HAP-1 (cell line): ENCODE data around the gene POU5F1.
"Not testable (repeated sequence)": the region's sequence is repeated elsewhere in the genome, so short reads cannot be mapped to it uniquely, and the experiment has no call there.

Source experiments
- DNase-seq, 2 experiments: peaks; one replicate each; pipeline ENCODE4 v3.0.0-alpha.2; 2016 to 2020; ENCODE audit warnings: low spot score in 2 of 2
- H3K27me3 ChIP-seq: fragments of 250-450 bp; sonication (Bioruptor Pico); 2 replicates; pipeline ENCODE4 v1.5.1; 2020; ENCODE audit warnings: low read depth, mild to moderate bottlenecking, moderate library complexity
- H3K36me3 ChIP-seq: fragments of 250-450 bp; sonication (Bioruptor Pico); replicated peaks from 2 replicates; pipeline ENCODE4 v1.5.1; 2020; ENCODE audit warnings: mild to moderate bottlenecking
- H3K4me1 ChIP-seq: fragments of 250-450 bp; sonication (Bioruptor Pico); 2 replicates; pipeline ENCODE4 v1.5.1; 2020; ENCODE audit warnings: mild to moderate bottlenecking
- H3K4me3 ChIP-seq: fragments of 250-450 bp; sonication (Bioruptor Pico); 2 replicates; pipeline ENCODE4 v1.5.1; 2020; ENCODE audit warnings: mild to moderate bottlenecking, moderate library complexity
- H3K9me3 ChIP-seq: fragments of 250-450 bp; sonication (Bioruptor Pico); 2 replicates; pipeline ENCODE4 v1.5.1; 2020; ENCODE audit warnings: mild to moderate bottlenecking, moderate library complexity
- in situ Hi-C: fragments of 300-500 bp; cut with MboI; formaldehyde crosslinking; loops from 3 replicates; pipeline ENCODE4 v1.14.3; 2020; ENCODE audit warnings: low sequenced_read_pairs, inconsistent platforms, mixed read lengths

Gene POU5F1

GRCh38 chr6:31170600-31170881, at the start of gene POU5F1:
TSS of gene POU5F1 (minus strand) at chr6:31170682. CDS start at chr6:31170620, 62 bp downstream.
- peak within 1 kb of the TSS; percentile 52 for H3K4me3 ChIP-seq
- peaks cover 4% of the 10 kb centered on the region for H3K36me3 ChIP-seq
- DNase-seq: no peak
- H3K27me3 ChIP-seq: no peaks in the 10 kb centered on the region
- peaks cover 3% of the 10 kb centered on the region; the same call in 1 of the 2 replicates for H3K9me3 ChIP-seq
- in situ Hi-C loops: no loop called here
- peaks cover 14% of the 10 kb centered on the region for H3K4me1 ChIP-seq

GRCh38 chr6:31216208-31216898, 45.9 kb upstream of the POU5F1 start:
- H3K4me3 ChIP-seq: no peak overlapping the region
- no peaks in the 10 kb centered on the region for H3K27me3 ChIP-seq
- no peaks in the 10 kb centered on the region for H3K36me3 ChIP-seq
- DNase-seq: no peak
- H3K4me1 ChIP-seq: no peaks in the 10 kb centered on the region
- in situ Hi-C loops: no loop called here
- H3K9me3 ChIP-seq: 0 out of 2 replicates have a peak, but pooled peaks cover 2% of the 10 kb centered on the region

DNA sequence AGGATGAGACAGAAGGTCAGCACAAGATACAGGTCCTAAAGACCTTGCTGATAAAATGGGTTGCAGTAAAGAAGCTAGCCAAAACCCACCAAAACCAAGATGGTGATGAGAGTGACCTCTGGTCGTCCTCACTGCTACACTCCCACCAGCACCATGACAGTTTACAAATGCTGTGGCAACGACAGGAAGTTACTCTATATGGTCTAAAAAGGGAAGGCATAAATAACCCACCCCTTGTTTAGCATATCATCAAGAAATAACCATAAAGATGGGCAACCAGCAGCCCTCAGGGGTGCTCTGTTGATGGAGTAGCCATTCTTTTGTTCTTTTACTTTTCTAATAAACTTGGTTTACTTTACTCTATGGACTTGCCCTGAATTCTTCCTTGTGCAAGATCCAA, 44.7 kb upstream of the POU5F1 start:
- DNase-seq, H3K4me3 ChIP-seq, H3K9me3 ChIP-seq, in situ Hi-C loops, H3K36me3 ChIP-seq, H3K27me3 ChIP-seq, H3K4me1 ChIP-seq: not testable (repeated sequence)

DNA sequence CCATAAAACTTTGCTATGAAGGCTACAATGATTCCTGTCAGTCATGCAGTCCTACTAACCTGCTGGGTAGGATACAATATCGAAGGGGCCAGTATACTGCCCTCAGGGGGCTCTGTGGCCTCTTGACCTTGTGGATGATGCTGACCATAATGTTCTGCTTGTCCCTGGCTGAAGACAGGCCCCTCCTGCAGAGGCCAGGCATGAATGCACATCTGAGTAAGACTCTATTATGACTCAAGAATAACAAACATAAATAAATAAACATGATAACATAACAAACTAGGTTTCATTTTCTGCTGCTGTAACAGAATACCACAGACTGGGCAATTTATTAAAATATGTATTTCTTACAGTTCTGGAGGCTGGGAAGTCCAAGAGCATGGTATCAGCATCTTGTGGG, 44.0 kb upstream of the POU5F1 start:
- Histone ChIP-seq H3K27me3 (no peaks in the 10 kb centered on the region), H3K4me3 (no peak overlapping the region), H3K4me1 (no peaks in the 10 kb centered on the region), H3K9me3 (0 out of 2 replicates have a peak, but pooled peaks cover 2% of the 10 kb centered on the region), H3K36me3 (no peaks in the 10 kb centered on the region)
- no peak for DNase-seq
- in situ Hi-C loops: no loop called here

DNA sequence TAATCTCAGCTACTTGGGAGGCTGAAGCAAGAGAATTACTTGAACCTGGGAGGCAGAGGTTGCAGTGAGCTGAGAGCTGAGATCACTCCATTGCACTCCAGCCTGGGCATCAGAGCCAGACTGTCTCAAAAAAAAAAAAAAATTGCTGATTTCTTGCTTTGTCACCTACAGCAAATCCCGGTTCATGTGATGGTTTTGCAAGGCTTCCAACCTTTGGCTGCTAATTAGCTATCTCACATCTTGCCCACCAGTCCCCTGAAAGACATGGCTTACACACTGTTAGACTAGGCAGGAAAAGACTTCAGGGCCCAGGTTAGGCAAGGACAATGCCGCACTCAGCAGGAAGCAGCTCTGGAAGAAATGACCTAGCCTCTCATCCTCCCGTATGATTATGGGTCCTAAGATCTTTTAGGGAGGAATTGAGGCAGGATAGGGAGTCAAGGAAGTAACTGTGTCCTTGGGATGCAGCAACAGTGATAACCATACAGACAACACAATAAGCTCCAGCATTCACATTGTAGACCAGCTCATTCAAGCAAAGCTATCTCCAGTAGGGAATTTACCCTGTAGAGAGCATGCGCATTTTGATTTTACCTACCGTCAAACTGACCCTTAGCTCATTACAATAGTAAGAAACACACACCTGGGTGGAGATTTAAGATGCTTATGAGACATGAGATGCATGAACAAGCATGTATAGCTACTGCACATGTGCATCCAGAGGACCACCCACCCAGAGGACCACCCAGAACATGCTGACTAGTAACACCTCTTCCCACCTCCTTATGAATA, 40.5 kb upstream of the POU5F1 start:
- no peak for DNase-seq
- Histone ChIP-seq H3K27me3 (no peaks in the 10 kb centered on the region), H3K4me1 (no peaks in the 10 kb centered on the region), H3K4me3 (no peak overlapping the region), H3K36me3 (no peaks in the 10 kb centered on the region), H3K9me3 (0 out of 2 replicates have a peak, but pooled peaks cover 2% of the 10 kb centered on the region)
- in situ Hi-C loops: no loop called here

DNA sequence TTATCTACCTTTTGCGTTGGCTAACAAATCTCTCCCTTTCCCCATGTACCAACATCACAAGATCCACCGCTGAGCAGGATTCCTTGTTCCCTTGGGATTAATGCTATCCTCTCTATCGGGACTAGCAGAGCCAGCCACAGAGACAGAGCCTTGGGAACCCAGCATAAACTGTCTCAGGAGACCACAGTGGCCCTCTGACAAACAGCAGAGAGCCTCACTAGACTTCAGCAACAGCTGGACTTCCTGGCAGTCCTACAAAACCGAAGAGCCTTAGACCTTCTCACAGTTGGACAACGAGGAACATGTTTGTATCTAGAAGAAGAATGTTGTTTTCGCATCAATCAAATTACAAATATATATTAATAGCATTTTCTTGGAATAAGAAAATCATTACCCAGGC, 39.6 kb upstream of the POU5F1 start:
- H3K36me3 ChIP-seq: no peaks in the 10 kb centered on the region
- no peaks in the 10 kb centered on the region for H3K4me1 ChIP-seq
- no peak for DNase-seq
- in situ Hi-C loops: no loop called here
- H3K27me3 ChIP-seq: no peaks in the 10 kb centered on the region
- H3K4me3 ChIP-seq: no peak overlapping the region
- H3K9me3 ChIP-seq: no peaks in the 10 kb centered on the region

GRCh38 chr6:31209137-31209536, 38.7 kb upstream of the POU5F1 start:
- in situ Hi-C loops: no loop called here
- H3K27me3 ChIP-seq: no peaks in the 10 kb centered on the region
- H3K36me3 ChIP-seq: no peaks in the 10 kb centered on the region
- H3K9me3 ChIP-seq: no peaks in the 10 kb centered on the region
- DNase-seq: no peak
- no peak overlapping the region for H3K4me3 ChIP-seq
- no peaks in the 10 kb centered on the region for H3K4me1 ChIP-seq

DNA sequence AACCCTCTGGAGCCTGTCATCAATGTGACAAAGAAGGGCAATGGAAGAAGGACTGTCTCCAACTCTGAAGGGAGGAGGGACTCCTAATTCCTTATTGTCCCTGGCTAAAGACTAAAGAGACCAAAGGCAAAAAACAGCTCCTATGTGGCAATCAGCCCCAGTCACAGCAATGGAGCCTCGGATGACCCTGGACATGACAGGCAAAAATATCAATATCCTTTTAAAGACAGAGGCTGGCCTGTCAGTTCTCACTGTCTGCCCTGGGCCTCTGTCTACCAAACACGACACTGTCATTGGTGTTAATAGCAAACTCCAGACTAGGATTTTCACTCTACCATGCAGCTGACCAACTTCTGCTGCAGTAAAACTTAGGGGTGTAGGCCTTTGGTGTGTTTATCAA, 38.0 kb upstream of the POU5F1 start:
- H3K4me3 ChIP-seq: no peak overlapping the region
- no peaks in the 10 kb centered on the region for H3K9me3 ChIP-seq
- no peaks in the 10 kb centered on the region for H3K36me3 ChIP-seq
- in situ Hi-C loops: no loop called here
- no peak for DNase-seq
- peaks cover 2% of the 10 kb centered on the region for H3K4me1 ChIP-seq
- H3K27me3 ChIP-seq: no peaks in the 10 kb centered on the region

GRCh38 chr6:31205638-31206037, 35.2 kb upstream of the POU5F1 start:
- H3K27me3 ChIP-seq: no peaks in the 10 kb centered on the region
- no peak overlapping the region for H3K4me3 ChIP-seq
- H3K4me1 ChIP-seq: peaks cover 4% of the 10 kb centered on the region
- no peaks in the 10 kb centered on the region for H3K9me3 ChIP-seq
- H3K36me3 ChIP-seq: no peaks in the 10 kb centered on the region
- in situ Hi-C loops: no loop called here
- no peak for DNase-seq

GRCh38 chr6:31204751-31205145, 34.3 kb upstream of the POU5F1 start:
- no peak for DNase-seq
- H3K27me3 ChIP-seq: no peaks in the 10 kb centered on the region
- H3K36me3 ChIP-seq: no peaks in the 10 kb centered on the region
- in situ Hi-C loops: no loop called here
- H3K4me3 ChIP-seq: no peak overlapping the region
- no peaks in the 10 kb centered on the region for H3K9me3 ChIP-seq
- H3K4me1 ChIP-seq: peaks cover 4% of the 10 kb centered on the region

DNA sequence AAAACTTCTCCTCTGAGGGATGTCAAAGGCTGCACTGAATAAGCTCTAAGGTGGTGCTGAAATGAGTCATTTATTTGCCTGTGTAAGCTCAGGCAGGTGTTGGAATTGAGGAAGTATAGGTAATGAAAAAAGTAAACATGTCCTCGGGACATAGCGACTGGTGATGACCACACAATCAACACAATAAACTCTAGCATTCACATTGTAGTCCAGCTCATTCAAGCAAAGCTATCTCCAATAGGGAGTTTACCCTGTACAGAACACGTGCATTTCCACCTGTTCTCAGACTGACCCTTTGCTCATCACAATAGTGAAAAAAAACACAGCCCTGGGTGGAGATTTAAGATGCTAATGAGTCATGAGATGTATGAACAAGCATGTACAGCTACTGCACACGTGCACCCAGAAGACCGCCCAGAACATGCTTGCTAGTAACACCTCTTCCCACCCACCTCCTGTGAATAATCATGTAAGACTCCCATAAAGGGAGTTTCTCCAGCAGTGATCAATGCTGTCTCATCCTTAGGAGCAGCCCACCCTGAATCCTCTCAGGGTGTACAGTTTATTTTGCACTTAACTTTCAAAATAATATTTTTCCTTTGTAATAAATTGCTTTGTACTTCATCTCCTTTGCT, 33.0 kb upstream of the POU5F1 start:
- Histone ChIP-seq H3K4me3 (no peak overlapping the region), H3K36me3 (no peaks in the 10 kb centered on the region), H3K27me3 (no peaks in the 10 kb centered on the region), H3K9me3 (no peaks in the 10 kb centered on the region), H3K4me1 (peaks cover 6% of the 10 kb centered on the region)
- DNase-seq: no peak
- in situ Hi-C loops: no loop called here

- Histone ChIP-seq H3K9me3 (no peaks in the 10 kb centered on the region), H3K4me1 (peaks cover 6% of the 10 kb centered on the region), H3K27me3 (no peaks in the 10 kb centered on the region), H3K4me3 (no peak overlapping the region), H3K36me3 (no peaks in the 10 kb centered on the region)
- in situ Hi-C loops: no loop called here
- DNase-seq: no peak
These were observed 32.0 kb upstream of the POU5F1 start for GRCh38 chr6:31202259-31203166.

DNA sequence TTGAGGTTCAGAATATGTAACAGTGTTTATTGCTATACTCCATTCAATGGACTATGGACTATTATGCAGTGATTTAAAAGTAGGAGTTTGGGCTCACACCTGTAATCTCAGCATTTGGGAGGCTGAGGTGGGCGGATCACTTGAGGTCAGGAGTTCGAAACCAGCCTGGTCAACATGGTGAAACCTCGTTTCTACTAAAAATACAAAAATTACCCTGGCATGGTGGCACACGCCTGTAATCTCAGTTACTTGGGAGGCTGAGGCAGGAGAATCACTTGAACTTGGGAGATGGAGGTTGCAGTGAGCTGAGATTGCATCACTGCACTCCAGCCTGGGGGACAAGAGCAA, 28.6 kb upstream of the POU5F1 start:
- H3K9me3 ChIP-seq, H3K36me3 ChIP-seq, DNase-seq, H3K27me3 ChIP-seq: not testable (repeated sequence)
- in situ Hi-C loops: loop anchor here (5.0 kb wide), 1 partner anchor 168 kb away; no protein-coding TSS in a partner anchor
- Histone ChIP-seq H3K4me1 (peaks cover 16% of the 10 kb centered on the region), H3K4me3 (peak overlapping the region; percentile 62; the same call in 1 of the 2 replicates)
